ENCODE data around the gene SORD.
"Not testable (repeated sequence)": the region's sequence is repeated elsewhere in the genome, so short reads cannot be mapped to it uniquely, and the experiment has no call there.

SORD gene

DNA sequence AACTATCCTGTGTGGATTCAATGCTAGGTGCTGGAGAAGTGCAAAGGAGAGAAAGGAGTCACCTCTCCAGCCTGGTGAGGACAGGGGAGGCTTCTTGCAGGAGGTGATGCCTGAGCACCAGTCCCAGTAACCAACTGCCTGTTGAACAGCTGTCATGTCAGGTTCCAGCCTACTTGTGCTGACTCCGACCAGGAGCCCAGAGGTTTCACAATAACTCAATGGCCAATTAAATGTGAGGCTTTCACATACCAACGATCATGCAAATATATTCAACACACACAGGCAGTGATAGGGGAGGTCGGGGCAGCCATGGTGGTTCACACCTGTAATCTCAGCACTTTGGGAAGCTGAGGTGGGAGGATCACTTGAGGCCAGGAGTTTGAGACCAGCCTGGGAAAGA, 7.7 kb downstream of the SORD start:
- Histone ChIP-seq H3K4me2 (ENCODE audit: low read length, poor library complexity, severe bottlenecking) (no peak overlapping the region), H4K8ac (ENCODE audit: low read length) (no peak overlapping the region), H2AK5ac (ENCODE audit: low read length, severe bottlenecking) (no peak overlapping the region), H3K14ac (ENCODE audit: low read length in 2 of 2) (no peak overlapping the region), H3K9ac (ENCODE audit: low read length) (no peak overlapping the region), H3K18ac (ENCODE audit: low read depth in 1 of 2, low read length in 2 of 2) (no peak overlapping the region), H2BK12ac (ENCODE audit: low read length in 2 of 2) (no peak overlapping the region), H2AFZ (ENCODE audit: low read depth, low read length) (no peak overlapping the region), H2BK5ac (ENCODE audit: low read depth, low read length, poor library complexity, severe bottlenecking) (no peak overlapping the region), H2BK120ac (ENCODE audit: low read depth, low read length) (no peak overlapping the region), H4K91ac (ENCODE audit: low read length) (no peak overlapping the region), H3K23ac (ENCODE audit: low read length in 2 of 2) (no peak overlapping the region), H3K4me1 (ENCODE audit: control insufficient read depth, insufficient read depth, low read depth, low read length) (peaks cover 2% of the 10 kb centered on the region), H3K4ac (ENCODE audit: low read depth in 1 of 2, low read length in 2 of 2) (no peak overlapping the region), H3K9me3 (ENCODE audit: control insufficient read depth, low read length) (no peaks in the 10 kb centered on the region), H2BK15ac (ENCODE audit: low read depth, poor library complexity, severe bottlenecking) (no peak overlapping the region), H3K27me3 (ENCODE audit: control insufficient read depth in 1 of 2, insufficient read depth in 1 of 2, low read length in 2 of 2) (no peaks in the 10 kb centered on the region), H3K79me1 (replicated peaks; ENCODE audit: low read length, poor library complexity, severe bottlenecking) (peaks cover 6% of the 10 kb centered on the region), H3K36me3 (ENCODE audit: control insufficient read depth in 1 of 2, insufficient read depth in 2 of 2, low read depth in 1 of 2, low read length in 2 of 2) (peaks cover 0 to 5% of the 10 kb centered on the region in 2 experiments), H3K27ac (ENCODE audit: low read length, poor library complexity, severe bottlenecking) (no peak overlapping the region), H3K4me3 (ENCODE audit: insufficient read depth in 1 of 2, low read depth in 1 of 2, low read length in 2 of 2) (no peak overlapping the region)
- 89% methylated on average over 2 of the region's 3 CpGs for WGBS
- no peak for DNase-seq

DNA sequence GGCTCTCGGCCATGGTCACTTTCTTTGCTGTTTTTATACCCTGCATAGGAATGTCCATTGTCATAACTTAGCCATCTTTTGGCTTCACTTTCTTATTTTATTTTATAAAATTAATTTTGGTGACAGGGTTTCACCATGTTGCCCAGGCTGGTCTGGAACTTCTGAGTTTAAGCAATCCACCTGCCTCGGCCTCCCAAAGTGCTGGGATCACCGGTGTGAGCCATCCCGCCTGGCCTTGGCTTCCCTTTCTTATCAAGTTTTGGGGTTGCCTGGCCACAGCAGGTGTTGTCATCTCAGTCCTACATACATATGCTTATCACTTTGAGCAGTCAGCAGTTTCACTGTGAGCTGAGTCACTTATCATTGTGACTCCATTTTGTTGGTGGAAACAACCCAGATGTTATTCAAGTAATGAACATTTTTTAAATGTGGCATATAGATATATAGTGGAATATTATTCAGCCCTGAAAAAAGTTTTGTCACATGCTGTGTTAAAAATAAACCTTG, 8.6 kb downstream of the SORD start:
- H3K79me1 ChIP-seq (replicated peaks; ENCODE audit: low read length, poor library complexity, severe bottlenecking); H3K4me3 ChIP-seq (ENCODE audit: insufficient read depth in 1 of 2, low read depth in 1 of 2, low read length in 2 of 2); H3K36me3 ChIP-seq (ENCODE audit: control insufficient read depth in 1 of 2, insufficient read depth in 2 of 2, low read depth in 1 of 2, low read length in 2 of 2); H3K27ac ChIP-seq (ENCODE audit: low read length, poor library complexity, severe bottlenecking); H2BK15ac ChIP-seq (ENCODE audit: low read depth, poor library complexity, severe bottlenecking); H2BK5ac ChIP-seq (ENCODE audit: low read depth, low read length, poor library complexity, severe bottlenecking); H3K4me2 ChIP-seq (ENCODE audit: low read length, poor library complexity, severe bottlenecking); H3K4me1 ChIP-seq (ENCODE audit: control insufficient read depth, insufficient read depth, low read depth, low read length); H4K91ac ChIP-seq (ENCODE audit: low read length); H4K8ac ChIP-seq (ENCODE audit: low read length); H3K27me3 ChIP-seq (ENCODE audit: control insufficient read depth in 1 of 2, insufficient read depth in 1 of 2, low read length in 2 of 2); DNase-seq; H2BK120ac ChIP-seq (ENCODE audit: low read depth, low read length); H2AFZ ChIP-seq (ENCODE audit: low read depth, low read length); H2BK12ac ChIP-seq (ENCODE audit: low read length in 2 of 2); H3K23ac ChIP-seq (ENCODE audit: low read length in 2 of 2); H3K18ac ChIP-seq (ENCODE audit: low read depth in 1 of 2, low read length in 2 of 2); H3K9ac ChIP-seq (ENCODE audit: low read length); H2AK5ac ChIP-seq (ENCODE audit: low read length, severe bottlenecking); H3K4ac ChIP-seq (ENCODE audit: low read depth in 1 of 2, low read length in 2 of 2); H3K14ac ChIP-seq (ENCODE audit: low read length in 2 of 2); H3K9me3 ChIP-seq (ENCODE audit: control insufficient read depth, low read length): not testable (repeated sequence)
- WGBS = no CpG with 5 or more reads among the region's 4 CpGs

DNA sequence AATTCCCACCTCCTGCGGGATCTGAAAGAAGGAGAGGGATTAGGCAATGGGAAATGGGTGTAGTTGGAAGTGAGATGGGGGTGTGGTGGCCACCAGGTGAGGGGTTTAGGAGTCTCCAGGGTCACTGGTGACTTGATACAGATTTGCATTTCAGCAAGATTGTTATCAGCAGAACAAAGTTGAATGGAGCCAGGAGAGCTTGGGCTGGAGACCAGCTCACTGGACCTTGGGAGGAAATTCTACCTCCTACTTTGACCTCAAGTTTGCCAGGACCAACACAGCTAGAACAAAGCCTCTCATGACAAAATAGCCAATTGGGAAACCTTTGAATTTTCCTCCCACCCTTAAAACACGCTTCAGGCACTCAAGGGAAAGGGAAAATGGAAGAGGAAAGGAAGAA, 9.5 kb downstream of the SORD start:
- H4K8ac ChIP-seq (ENCODE audit: low read length); H3K79me1 ChIP-seq (replicated peaks; ENCODE audit: low read length, poor library complexity, severe bottlenecking); H2BK15ac ChIP-seq (ENCODE audit: low read depth, poor library complexity, severe bottlenecking); H4K91ac ChIP-seq (ENCODE audit: low read length); H3K18ac ChIP-seq (ENCODE audit: low read depth in 1 of 2, low read length in 2 of 2); H3K9ac ChIP-seq (ENCODE audit: low read length); H3K23ac ChIP-seq (ENCODE audit: low read length in 2 of 2); H3K14ac ChIP-seq (ENCODE audit: low read length in 2 of 2); H3K4me2 ChIP-seq (ENCODE audit: low read length, poor library complexity, severe bottlenecking); H2AK5ac ChIP-seq (ENCODE audit: low read length, severe bottlenecking); H3K27ac ChIP-seq (ENCODE audit: low read length, poor library complexity, severe bottlenecking); H3K4me3 ChIP-seq (ENCODE audit: insufficient read depth in 1 of 2, low read depth in 1 of 2, low read length in 2 of 2); H2BK12ac ChIP-seq (ENCODE audit: low read length in 2 of 2); H3K4me1 ChIP-seq (ENCODE audit: control insufficient read depth, insufficient read depth, low read depth, low read length); H2BK120ac ChIP-seq (ENCODE audit: low read depth, low read length); DNase-seq; H3K4ac ChIP-seq (ENCODE audit: low read depth in 1 of 2, low read length in 2 of 2); H3K36me3 ChIP-seq (ENCODE audit: control insufficient read depth in 1 of 2, insufficient read depth in 2 of 2, low read depth in 1 of 2, low read length in 2 of 2); H3K27me3 ChIP-seq (ENCODE audit: control insufficient read depth in 1 of 2, insufficient read depth in 1 of 2, low read length in 2 of 2); H2AFZ ChIP-seq (ENCODE audit: low read depth, low read length); H3K9me3 ChIP-seq (ENCODE audit: control insufficient read depth, low read length); H2BK5ac ChIP-seq (ENCODE audit: low read depth, low read length, poor library complexity, severe bottlenecking): not testable (repeated sequence)
- no CpG with 5 or more reads among the region's 2 CpGs for WGBS

DNA sequence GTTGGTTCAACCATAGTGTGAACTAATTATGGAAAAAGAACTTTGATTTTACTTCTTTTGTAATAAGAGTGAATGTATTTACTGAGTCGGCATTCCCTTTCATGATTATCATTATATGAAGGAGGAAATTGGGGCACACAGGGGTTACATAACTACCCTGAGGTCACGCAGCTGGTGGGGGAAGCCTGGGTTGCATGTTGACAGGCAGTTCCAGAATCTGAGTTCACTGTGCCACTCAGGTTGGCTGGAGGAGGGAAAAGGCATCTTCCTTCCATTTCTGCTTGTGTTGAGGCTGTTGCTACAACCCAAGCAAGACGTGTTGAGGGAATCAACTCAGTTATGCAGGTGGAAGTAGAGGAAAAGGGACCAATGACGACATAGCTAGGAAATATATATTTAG, 11.1 kb downstream of the SORD start:
- H2AK5ac ChIP-seq (ENCODE audit: low read length, severe bottlenecking); H3K14ac ChIP-seq (ENCODE audit: low read length in 2 of 2); H3K9ac ChIP-seq (ENCODE audit: low read length); H3K23ac ChIP-seq (ENCODE audit: low read length in 2 of 2); H4K8ac ChIP-seq (ENCODE audit: low read length); H2AFZ ChIP-seq (ENCODE audit: low read depth, low read length); H2BK120ac ChIP-seq (ENCODE audit: low read depth, low read length); H3K9me3 ChIP-seq (ENCODE audit: control insufficient read depth, low read length); H3K4me2 ChIP-seq (ENCODE audit: low read length, poor library complexity, severe bottlenecking); H3K27ac ChIP-seq (ENCODE audit: low read length, poor library complexity, severe bottlenecking); H3K4ac ChIP-seq (ENCODE audit: low read depth in 1 of 2, low read length in 2 of 2); H2BK5ac ChIP-seq (ENCODE audit: low read depth, low read length, poor library complexity, severe bottlenecking); H3K4me3 ChIP-seq (ENCODE audit: insufficient read depth in 1 of 2, low read depth in 1 of 2, low read length in 2 of 2); H3K18ac ChIP-seq (ENCODE audit: low read depth in 1 of 2, low read length in 2 of 2); H3K36me3 ChIP-seq (ENCODE audit: control insufficient read depth in 1 of 2, insufficient read depth in 2 of 2, low read depth in 1 of 2, low read length in 2 of 2); H4K91ac ChIP-seq (ENCODE audit: low read length); H3K79me1 ChIP-seq (replicated peaks; ENCODE audit: low read length, poor library complexity, severe bottlenecking); H2BK15ac ChIP-seq (ENCODE audit: low read depth, poor library complexity, severe bottlenecking); DNase-seq; H2BK12ac ChIP-seq (ENCODE audit: low read length in 2 of 2); H3K27me3 ChIP-seq (ENCODE audit: control insufficient read depth in 1 of 2, insufficient read depth in 1 of 2, low read length in 2 of 2); H3K4me1 ChIP-seq (ENCODE audit: control insufficient read depth, insufficient read depth, low read depth, low read length): not testable (repeated sequence)
- 93% methylated on average over 3 of the region's 4 CpGs for WGBS
